GM18517 (cell line): ENCODE data around the gene PSKH1.
A peak's percentile ranks its signal among the peaks of the same experiment; 100 is the strongest.
"Not testable (repeated sequence)": the region's sequence is repeated elsewhere in the genome, so short reads cannot be mapped to it uniquely, and the experiment has no call there.

Experiments
- ATAC-seq: cut with Tn5 transposase; IDR thresholded peaks from one replicate; pipeline ENCODE4 v1.9.1; 2021; ENCODE audit warnings: mild to moderate bottlenecking, moderate library complexity; ENCODE audit not compliant: unreplicated experiment

PSKH1 gene

GRCh38 chr16:67957622-67958021, 64.6 kb downstream of the PSKH1 start:
- ATAC-seq, result no peak

GRCh38 chr16:67959536-67960329, 66.7 kb downstream of the PSKH1 start:
- ATAC-seq, result no peak

DNA sequence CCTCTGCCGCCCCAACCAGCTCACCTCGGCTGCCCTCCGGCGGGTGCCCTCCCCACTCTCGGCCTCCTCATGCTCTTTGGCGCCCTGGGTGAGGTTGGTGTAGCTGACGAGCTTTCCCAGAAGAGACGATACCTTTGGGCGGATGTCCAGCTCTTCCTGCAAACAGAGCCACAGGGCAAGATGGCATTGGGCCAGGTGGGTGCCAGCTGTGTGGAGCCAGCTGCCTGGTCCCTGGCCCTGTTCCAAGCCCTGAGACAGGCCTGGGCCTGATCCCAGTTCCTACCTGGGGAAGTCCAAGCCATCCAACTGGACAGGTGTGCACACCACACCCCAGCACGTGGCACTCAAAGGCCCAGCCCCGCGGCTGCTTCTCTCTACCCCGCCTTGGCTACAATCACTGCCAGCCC, 68.5 kb downstream of the PSKH1 start:
- no peak for ATAC-seq

DNA sequence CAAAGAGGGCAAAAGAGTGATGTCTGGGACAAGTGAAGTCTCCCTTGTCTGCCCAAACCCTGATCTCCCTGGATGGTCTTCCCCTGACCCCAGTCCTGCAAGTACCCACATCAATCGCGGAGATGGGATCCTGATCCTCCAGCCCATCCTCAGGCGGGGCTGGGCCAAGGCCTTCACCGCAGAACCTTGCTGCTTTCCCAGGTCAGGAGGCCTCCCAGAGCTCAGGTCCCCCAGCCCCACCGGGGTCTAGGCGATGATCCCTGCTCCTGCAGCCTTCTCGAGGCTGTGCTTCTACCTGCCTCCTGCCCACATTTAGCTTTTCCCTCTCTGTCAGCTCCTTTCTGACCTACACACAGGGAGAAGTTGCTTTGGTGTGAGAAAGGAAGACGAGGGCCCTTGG, 69.1 kb downstream of the PSKH1 start:
- no peak for ATAC-seq

GRCh38 chr16:67963292-67963661, 70.2 kb downstream of the PSKH1 start:
- no peak for ATAC-seq

GRCh38 chr16:67963662-67964321, 70.7 kb downstream of the PSKH1 start:
- no peak for ATAC-seq

DNA sequence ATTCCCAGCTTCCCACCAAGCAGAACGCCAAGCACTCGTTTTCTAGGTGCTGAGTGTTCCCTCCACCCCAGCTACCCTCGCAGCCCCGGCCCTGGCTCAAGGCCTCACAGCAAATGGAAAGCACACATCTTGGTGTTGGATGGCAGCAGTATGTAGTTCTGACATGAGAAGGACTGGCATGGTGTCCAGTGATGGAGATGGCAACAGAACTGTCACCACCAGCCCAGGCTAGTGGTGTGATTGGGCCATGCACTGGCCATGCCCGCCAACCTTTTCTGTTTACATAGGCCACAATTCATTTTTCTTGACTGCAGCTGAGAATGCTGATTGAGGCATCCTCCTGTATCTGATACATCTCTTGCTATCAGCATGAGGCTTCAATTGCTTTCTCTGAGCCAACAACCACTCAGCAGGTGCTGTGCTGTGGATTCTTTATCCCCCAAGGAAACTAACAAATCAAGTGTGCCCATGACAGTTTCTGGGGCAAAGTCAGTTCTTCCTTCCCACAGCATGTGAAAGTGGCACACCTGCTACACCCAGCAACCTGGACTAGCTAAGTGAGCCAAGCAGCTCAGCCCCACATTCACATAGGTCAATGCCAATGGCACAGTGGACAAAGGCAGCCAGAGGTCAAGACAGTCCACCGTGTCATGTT, 71.5 kb downstream of the PSKH1 start:
- ATAC-seq, result no peak

- ATAC-seq, result no peak
Measured at GRCh38 chr16:67965668-67966548, 72.9 kb downstream of the PSKH1 start.

DNA sequence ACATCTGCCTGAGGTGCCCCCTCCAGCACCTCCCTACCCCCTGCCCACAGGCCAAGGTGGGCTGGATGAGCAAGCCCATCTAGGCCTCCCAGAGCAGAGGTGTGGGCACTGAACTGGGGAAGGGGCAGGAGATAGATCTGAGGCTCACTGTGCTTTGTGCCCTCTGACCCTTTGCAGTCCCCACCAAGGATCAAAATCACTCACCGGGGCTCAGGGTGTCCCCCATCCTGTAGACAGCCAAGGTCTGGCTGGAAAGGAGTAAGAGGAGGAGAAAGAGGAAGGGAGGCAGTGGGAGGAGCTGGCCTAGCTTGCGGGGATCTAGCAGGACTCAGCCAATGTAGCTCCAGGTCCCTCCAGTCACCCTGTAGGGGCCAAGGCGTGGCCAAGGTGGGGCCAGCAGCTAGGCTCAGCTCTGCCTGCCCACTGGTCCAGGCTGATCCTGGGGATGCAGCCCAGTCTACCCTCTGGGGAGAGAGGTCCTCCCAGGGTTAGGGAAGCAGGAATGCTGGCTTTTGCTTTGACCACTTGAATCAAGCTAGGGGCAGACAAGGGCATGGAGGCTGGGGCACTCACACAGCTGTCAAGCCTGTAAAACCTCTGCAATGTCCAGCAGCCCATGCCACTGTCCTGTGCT, 73.6 kb downstream of the PSKH1 start:
- ATAC-seq, result no peak

- ATAC-seq, result no peak
Measured at GRCh38 chr16:67967183-67967957, 74.3 kb downstream of the PSKH1 start.

- peak; percentile 36 for ATAC-seq
Measured at GRCh38 chr16:67967958-67968399, 74.9 kb downstream of the PSKH1 start.

DNA sequence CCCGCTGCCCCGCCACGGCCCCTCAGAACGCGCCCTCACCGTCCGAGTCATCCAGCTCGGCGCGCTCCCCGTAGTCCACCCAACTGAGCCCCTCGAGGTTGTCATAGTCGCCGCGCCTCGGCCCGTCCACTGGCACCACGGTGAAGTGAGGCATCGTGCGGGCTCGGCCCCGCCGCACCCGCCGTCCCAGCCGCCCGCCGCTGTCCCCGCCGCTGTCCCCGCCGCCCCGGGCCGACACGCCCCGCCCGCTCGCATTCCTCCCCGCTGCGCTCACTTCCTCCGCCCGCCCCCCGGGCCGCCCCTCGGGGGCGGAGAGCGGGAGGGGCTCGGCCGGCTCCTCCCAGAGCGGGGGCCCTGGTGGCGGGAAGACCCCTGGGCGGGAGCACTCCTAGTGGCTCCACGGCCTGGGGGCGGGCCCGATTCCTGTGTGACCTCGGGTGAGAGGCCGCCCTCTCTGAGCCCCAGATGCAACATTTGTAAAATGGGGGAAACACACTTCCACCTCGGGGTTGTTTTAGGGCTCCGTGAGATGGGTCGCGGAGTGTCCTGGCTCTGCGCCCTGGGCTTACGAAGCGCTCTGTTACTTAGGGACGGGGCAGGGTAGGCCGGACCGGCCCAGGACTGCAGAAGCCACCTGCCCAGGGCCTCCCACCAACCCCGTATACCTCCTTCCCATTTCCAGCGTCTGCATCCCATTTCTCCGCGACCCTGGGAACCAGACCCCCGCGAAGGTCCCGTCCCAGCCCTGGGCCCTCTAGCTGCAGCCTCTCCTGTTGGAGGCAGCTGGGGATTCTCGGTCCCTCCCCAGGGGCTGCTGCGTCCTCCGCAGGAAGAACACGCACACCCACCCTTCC, 75.6 kb downstream of the PSKH1 start, which contains the start of gene SLC12A4:
SLC12A4 (minus strand) TSS at position 238 of the 854 bp plus-strand sequence; CDS start at position 154, 84 bp downstream.
- ATAC-seq, result peak; percentile 58

GRCh38 chr16:67969254-67970039, 76.4 kb downstream of the PSKH1 start:
- no peak for ATAC-seq

- no peak for ATAC-seq
Measured at GRCh38 chr16:67971111-67971510, 78.1 kb downstream of the PSKH1 start.

DNA sequence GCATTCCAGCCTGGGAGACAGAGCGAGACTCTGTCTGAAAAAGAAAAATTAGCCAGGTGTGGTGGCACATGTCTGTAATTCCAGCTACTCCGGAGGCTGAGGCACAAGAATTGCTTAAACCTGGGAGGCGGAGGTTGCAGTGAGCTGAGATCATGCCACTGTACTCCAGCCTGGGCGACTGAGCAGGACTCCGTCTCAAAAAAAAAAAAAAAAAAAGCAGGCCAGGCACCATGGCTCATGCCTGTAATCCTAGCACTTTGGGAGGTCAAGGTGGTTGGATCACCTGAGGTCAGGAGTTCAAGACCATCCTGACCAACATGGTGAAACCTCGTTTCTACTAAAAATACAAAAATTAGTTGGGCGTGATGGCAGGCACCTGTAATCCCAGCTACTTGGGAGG, 79.2 kb downstream of the PSKH1 start:
- not testable (repeated sequence) for ATAC-seq

- ATAC-seq, result no peak
Measured at GRCh38 chr16:67975321-67976105, 82.5 kb downstream of the PSKH1 start.

DNA sequence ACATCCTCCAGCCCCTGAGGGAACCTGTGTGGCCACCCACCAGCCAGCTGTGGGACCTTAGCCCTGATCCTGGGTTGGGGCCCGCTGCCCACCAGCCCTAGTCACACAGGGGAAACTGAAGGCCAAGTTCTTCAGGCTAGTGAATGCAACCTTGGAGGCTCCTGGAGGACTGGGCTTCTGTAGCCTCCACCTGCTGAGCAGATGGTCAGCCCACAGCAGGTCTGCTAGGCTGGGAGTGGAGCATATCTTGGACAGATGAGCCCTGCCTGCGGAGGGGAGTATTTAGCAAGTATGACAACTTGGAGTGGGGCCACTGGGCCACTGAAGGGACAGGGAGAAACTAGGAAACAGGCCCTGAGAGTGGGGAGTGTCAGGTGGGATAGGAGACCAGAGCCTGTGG, 83.2 kb downstream of the PSKH1 start:
- no peak for ATAC-seq
